PC-9 (cell line): ENCODE results near the gene CELF4. TPM values are rescaled to one million over a fixed set of nuclear protein-coding genes. Genes with fewer than 3 reads are reported as not detected.

Source experiments
- BruUV-seq: library from RNA; stranded (reverse); fragments of 400-500 nt; replicated peaks from 2 replicates; lab custom pipeline; 2021; lab: Mats Ljungman, UMichigan
- CTCF ChIA-PET: fragments of 300-600 bp; sonication (Branson Sonifier 250); formaldehyde crosslinking; loops from one replicate; lab custom pipeline; 2022; ENCODE audit warnings: antibody characterized with exemption; lab: Charles Lee
- POLR2A ChIA-PET: fragments of 300-600 bp; sonication (Branson Sonifier 250); formaldehyde crosslinking; loops from one replicate; lab custom pipeline; 2022; ENCODE audit warnings: antibody characterized with exemption; ENCODE audit not compliant: unreplicated experiment; lab: Charles Lee
- DNase-seq, 2 experiments: peaks; one replicate each; pipeline versions ENCODE4 v3.0.0 to v3.0.0-alpha.2; 2015 to 2022; ENCODE audit warnings: mixed read lengths in 1 of 2
- H2AFZ ChIP-seq: fragments of 200-600 bp; sonication (generic); 2 replicates; pipeline ENCODE4 v1.8.1; 2017; ENCODE audit warnings: antibody characterized with exemption
- H3F3A ChIP-seq: fragments of 200-600 bp; sonication (generic); 2 replicates; pipeline ENCODE4 v1.8.1; 2017; ENCODE audit warnings: antibody characterized with exemption, mild to moderate bottlenecking, low read depth; ENCODE audit not compliant: insufficient read depth
- H3K27ac ChIP-seq: fragments of 200-600 bp; sonication (generic); 2 replicates; pipeline ENCODE4 v1.6.1; 2016; ENCODE audit warnings: mixed run types
- H3K27me3 ChIP-seq: fragments of 200-600 bp; sonication (generic); 2 replicates; pipeline ENCODE4 v1.6.1; 2016; ENCODE audit warnings: low read depth, mixed run types; ENCODE audit not compliant: insufficient read depth
- H3K36me3 ChIP-seq: fragments of 200-600 bp; sonication (generic); 2 replicates; pipeline ENCODE4 v1.6.1; 2016; ENCODE audit warnings: low read depth, mixed run types
- H3K4me1 ChIP-seq: fragments of 200-600 bp; sonication (generic); replicated peaks from 2 replicates; pipeline ENCODE4 v1.6.1; 2016; ENCODE audit warnings: mixed run types; ENCODE audit not compliant: insufficient read depth
- H3K4me2 ChIP-seq: fragments of 200-600 bp; sonication (generic); 2 replicates; pipeline ENCODE4 v1.6.1; 2017; ENCODE audit warnings: mixed run types
- H3K4me3 ChIP-seq: fragments of 200-600 bp; sonication (generic); 2 replicates; pipeline ENCODE4 v1.6.1; 2016; ENCODE audit warnings: mixed run types
- H3K79me2 ChIP-seq: fragments of 200-600 bp; sonication (generic); 2 replicates; pipeline ENCODE4 v1.6.1; 2017; ENCODE audit warnings: low read depth, mixed run types
- H3K9me2 ChIP-seq: fragments of 200-600 bp; sonication (generic); 2 replicates; pipeline ENCODE4 v1.8.1; 2017; ENCODE audit warnings: mild to moderate bottlenecking; ENCODE audit not compliant: insufficient read depth
- H3K9me3 ChIP-seq: fragments of 200-600 bp; sonication (generic); 2 replicates; pipeline ENCODE4 v1.8.1; 2016; ENCODE audit warnings: low read depth; ENCODE audit not compliant: insufficient read depth
- H4K20me1 ChIP-seq: fragments of 200-600 bp; sonication (generic); 2 replicates; pipeline ENCODE4 v1.8.1; 2017; ENCODE audit not compliant: insufficient read depth
- CTCF ChIP-seq: fragments of 200-600 bp; sonication (generic); conservative IDR thresholded peaks from 2 replicates; pipeline ENCODE4 v1.6.1; 2017; ENCODE audit warnings: mixed run types, antibody characterized with exemption, mild to moderate bottlenecking, moderate library complexity
- EZH2 ChIP-seq: fragments of 200-600 bp; sonication (generic); IDR thresholded peaks from 2 replicates; pipeline ENCODE4 v1.8.0; 2017; ENCODE audit warnings: antibody characterized with exemption, low read depth
- intact Hi-C: fragments of 100-400 bp; cut with micrococcal nuclease; formaldehyde crosslinking; loops from one replicate; pipeline ENCODE4 v1.10.0; 2022; ENCODE audit not compliant: unreplicated experiment
- total RNA-seq: library from RNA; stranded (reverse); gene quantifications from 2 replicates; pipeline ENCODE4 v1.2.3, GENCODE V29; 2021

CELF4 gene
- total RNA-seq, 1 experiment from 2014 or later: 1.2 TPM

- Histone ChIP-seq H3K4me2 (no peak overlapping the region), H3K4me1 (no peaks in the 10 kb centered on the region), H3K79me2 (no peaks in the 10 kb centered on the region), H3F3A (no peaks in the 10 kb centered on the region), H3K9me3 (no peaks in the 10 kb centered on the region), H2AFZ (no peak overlapping the region), H3K36me3 (no peaks in the 10 kb centered on the region), H3K9me2 (no peaks in the 10 kb centered on the region), H3K27me3 (no peaks in the 10 kb centered on the region), H4K20me1 (no peaks in the 10 kb centered on the region), H3K4me3 (no peak overlapping the region), H3K27ac (no peak overlapping the region)
- no TSS peak for BruUV-seq
- no peak for TF ChIP-seq CTCF
- ChIA-PET CTCF (no interaction called here), POLR2A (no interaction called here)
- no peak for DNase-seq
- intact Hi-C loops: no loop called here
Observed at GRCh38 chr18:37424507-37424906, 141.1 kb downstream of the CELF4 start.

- ChIA-PET POLR2A (no interaction called here), CTCF (no interaction called here)
- Histone ChIP-seq H3K4me2 (no peak overlapping the region), H4K20me1 (no peaks in the 10 kb centered on the region), H3F3A (no peaks in the 10 kb centered on the region), H3K27me3 (no peaks in the 10 kb centered on the region), H3K36me3 (no peaks in the 10 kb centered on the region), H3K9me2 (no peaks in the 10 kb centered on the region), H3K4me1 (no peaks in the 10 kb centered on the region), H3K79me2 (no peaks in the 10 kb centered on the region), H2AFZ (no peak overlapping the region), H3K27ac (no peak overlapping the region), H3K4me3 (no peak overlapping the region), H3K9me3 (no peaks in the 10 kb centered on the region)
- TF ChIP-seq CTCF (no peak), EZH2 (no peak)
- DNase-seq: no peak
- no TSS peak for BruUV-seq
- intact Hi-C loops: no loop called here
Observed at GRCh38 chr18:37422596-37422995, 143.0 kb downstream of the CELF4 start.

GRCh38 chr18:37422116-37422515, 143.5 kb downstream of the CELF4 start:
- Histone ChIP-seq H3K27ac (no peak overlapping the region), H2AFZ (no peak overlapping the region), H3F3A (no peaks in the 10 kb centered on the region), H3K9me2 (no peaks in the 10 kb centered on the region), H3K36me3 (no peaks in the 10 kb centered on the region), H3K4me1 (no peaks in the 10 kb centered on the region), H3K9me3 (no peaks in the 10 kb centered on the region), H4K20me1 (no peaks in the 10 kb centered on the region), H3K4me2 (no peak overlapping the region), H3K79me2 (no peaks in the 10 kb centered on the region), H3K4me3 (no peak overlapping the region), H3K27me3 (no peaks in the 10 kb centered on the region)
- intact Hi-C loops: no loop called here
- ChIA-PET CTCF (no interaction called here), POLR2A (no interaction called here)
- no peak for DNase-seq
- TF ChIP-seq EZH2: no peak
- no peak for TF ChIP-seq CTCF
- no TSS peak for BruUV-seq
